Progenitor cell of endocrine pancreas (in vitro differentiated cells): Measurements from ENCODE around the gene ZSWIM4. TPM values are rescaled to one million over a fixed set of nuclear protein-coding genes. Genes with fewer than 3 reads are reported as not detected.
"Not testable (repeated sequence)": the region's sequence is repeated elsewhere in the genome, so short reads cannot be mapped to it uniquely, and the experiment has no call there.

ENCODE experiments used
- DNase-seq: peaks from one replicate; pipeline ENCODE4 v3.0.0; 2021; ENCODE audit warnings: low spot score; ENCODE audit not compliant: unreplicated experiment
- H3K27ac Mint-ChIP-seq: 2 replicates; pipeline ENCODE4 v1.8.0; 2021; ENCODE audit warnings: mild to moderate bottlenecking, moderate library complexity, mixed read lengths
- H3K27me3 Mint-ChIP-seq: 2 replicates; pipeline ENCODE4 v1.8.0; 2021; ENCODE audit warnings: mixed read lengths
- H3K36me3 Mint-ChIP-seq: 2 replicates; pipeline ENCODE4 v1.8.0; 2022; ENCODE audit warnings: mixed read lengths; ENCODE audit not compliant: insufficient read depth
- H3K4me1 Mint-ChIP-seq: 2 replicates; pipeline ENCODE4 v1.8.0; 2021; ENCODE audit warnings: low read depth, mixed read lengths
- H3K4me3 Mint-ChIP-seq: 2 replicates; pipeline ENCODE4 v1.8.0; 2021; ENCODE audit warnings: low read depth, mild to moderate bottlenecking, moderate library complexity, mixed read lengths
- H3K9me3 Mint-ChIP-seq: 2 replicates; pipeline ENCODE4 v1.8.0; 2021; ENCODE audit warnings: low read depth, mixed read lengths
- total RNA-seq: library from RNA; stranded (reverse); gene quantifications from 2 replicates; pipeline ENCODE4 v1.2.1, GENCODE V29; 2021
- TF ChIP-seq, protein P1 (sequence below): fragments of 200-600 bp; sonication (generic); IDR thresholded peaks from one replicate; pipeline ENCODE4 v1.5.0; 2021; ENCODE audit warnings: antibody characterized with exemption, mild to moderate bottlenecking; ENCODE audit not compliant: unreplicated experiment

ZSWIM4 gene
- total RNA-seq, 1 donor from 2014 or later, result 34.6 TPM

DNA sequence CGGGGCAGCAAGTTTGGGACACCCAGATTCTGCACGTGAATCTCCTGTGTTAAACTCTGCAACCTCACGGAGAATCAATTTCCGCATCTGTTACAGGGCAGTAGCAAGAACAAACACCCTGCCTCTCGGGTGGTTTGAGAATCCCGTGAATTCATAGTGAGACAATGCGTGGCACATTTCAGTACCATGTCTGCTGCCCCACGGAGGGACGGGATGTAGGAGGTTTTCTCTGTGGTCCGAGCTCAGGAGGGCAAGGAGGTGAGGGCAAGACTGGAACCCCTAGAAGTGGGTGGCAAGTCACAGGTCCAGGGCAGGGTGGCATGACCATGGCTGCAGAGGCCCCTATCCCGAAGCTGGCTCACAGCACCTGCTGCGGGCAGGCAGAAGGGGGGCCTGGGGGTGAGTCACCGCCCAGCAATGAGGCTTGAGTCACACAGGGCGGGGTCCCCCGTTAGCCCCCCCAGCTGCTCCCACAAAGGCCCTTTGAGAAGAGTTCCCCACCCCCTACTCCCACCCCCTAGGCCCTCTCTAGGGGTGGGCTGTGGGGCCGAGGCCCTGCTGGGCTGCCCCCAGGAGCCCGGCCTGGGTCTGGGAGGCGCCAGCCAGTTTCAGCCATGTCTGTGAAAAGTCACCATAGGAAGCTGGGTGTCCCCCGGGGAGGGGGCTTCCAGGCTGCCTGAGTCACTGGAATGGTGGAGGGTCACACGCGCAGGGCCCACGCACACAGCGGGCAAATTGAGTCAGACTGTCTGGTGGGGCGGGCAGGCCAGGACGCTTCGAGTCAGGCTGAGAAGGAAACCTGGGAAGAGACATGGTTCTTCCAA, 55.9 kb downstream of the ZSWIM4 start:
- Mint-ChIP-seq H3K27me3 (no peaks in the 10 kb centered on the region), H3K4me1 (peaks cover 19% of the 10 kb centered on the region), H3K9me3 (no peaks in the 10 kb centered on the region), H3K4me3 (peak overlapping the region; percentile 37), H3K27ac (peak overlapping the region; percentile 97), H3K36me3 (no peaks in the 10 kb centered on the region)
- no peak for DNase-seq
- TF ChIP-seq, protein P1, sequence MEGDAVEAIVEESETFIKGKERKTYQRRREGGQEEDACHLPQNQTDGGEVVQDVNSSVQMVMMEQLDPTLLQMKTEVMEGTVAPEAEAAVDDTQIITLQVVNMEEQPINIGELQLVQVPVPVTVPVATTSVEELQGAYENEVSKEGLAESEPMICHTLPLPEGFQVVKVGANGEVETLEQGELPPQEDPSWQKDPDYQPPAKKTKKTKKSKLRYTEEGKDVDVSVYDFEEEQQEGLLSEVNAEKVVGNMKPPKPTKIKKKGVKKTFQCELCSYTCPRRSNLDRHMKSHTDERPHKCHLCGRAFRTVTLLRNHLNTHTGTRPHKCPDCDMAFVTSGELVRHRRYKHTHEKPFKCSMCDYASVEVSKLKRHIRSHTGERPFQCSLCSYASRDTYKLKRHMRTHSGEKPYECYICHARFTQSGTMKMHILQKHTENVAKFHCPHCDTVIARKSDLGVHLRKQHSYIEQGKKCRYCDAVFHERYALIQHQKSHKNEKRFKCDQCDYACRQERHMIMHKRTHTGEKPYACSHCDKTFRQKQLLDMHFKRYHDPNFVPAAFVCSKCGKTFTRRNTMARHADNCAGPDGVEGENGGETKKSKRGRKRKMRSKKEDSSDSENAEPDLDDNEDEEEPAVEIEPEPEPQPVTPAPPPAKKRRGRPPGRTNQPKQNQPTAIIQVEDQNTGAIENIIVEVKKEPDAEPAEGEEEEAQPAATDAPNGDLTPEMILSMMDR, result no peak

DNA sequence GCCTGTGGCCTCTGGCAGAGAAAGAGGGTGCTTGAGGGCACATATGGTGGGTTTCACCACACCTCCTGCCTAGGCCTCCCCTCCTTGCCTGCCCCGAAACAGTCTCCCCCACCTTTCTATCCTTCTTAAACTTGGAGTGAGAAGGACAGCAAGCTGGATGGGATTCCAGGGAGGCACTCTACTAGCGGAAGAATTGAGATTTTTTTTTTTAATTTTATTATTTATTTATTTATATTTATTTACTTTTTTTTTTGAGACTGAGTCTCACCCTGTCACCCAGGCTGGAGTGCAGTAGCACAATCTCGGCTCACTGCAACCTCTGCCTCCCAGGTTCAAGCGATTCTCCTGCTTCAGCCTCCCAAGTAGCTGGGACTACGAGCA, 56.5 kb downstream of the ZSWIM4 start:
- H3K9me3 Mint-ChIP-seq, H3K36me3 Mint-ChIP-seq, DNase-seq, H3K4me3 Mint-ChIP-seq, H3K27me3 Mint-ChIP-seq: not testable (repeated sequence)
- Mint-ChIP-seq H3K4me1 (peaks cover 16% of the 10 kb centered on the region), H3K27ac (peak overlapping the region; percentile 97)

DNA sequence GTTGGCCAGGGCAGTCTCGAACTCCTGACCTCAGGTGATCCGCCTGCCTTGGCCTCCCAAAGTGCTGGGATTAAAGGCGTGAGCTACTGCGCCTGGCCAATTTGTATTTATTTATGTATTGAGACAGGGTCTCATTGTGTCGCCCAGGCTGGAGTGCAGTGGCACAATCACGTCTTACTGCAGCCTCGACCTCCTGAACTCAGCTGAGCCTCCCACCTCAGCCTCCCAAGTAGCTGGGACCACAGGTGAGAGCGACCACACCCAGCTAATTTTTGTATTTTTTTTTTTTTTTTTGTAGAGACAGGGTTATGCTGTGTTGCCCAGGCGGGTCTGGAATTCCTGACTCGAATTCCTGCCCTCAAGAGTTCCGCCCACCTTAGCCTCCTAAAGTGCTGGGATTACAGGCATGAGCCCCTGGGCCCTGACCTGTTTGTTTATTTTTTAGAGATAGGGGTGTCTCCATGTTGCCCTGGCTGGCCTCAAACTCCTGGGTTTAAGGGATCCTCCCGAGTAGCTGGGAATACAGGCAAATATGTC, 57.0 kb downstream of the ZSWIM4 start:
- H3K27ac Mint-ChIP-seq, result peak overlapping the region; percentile 29

DNA sequence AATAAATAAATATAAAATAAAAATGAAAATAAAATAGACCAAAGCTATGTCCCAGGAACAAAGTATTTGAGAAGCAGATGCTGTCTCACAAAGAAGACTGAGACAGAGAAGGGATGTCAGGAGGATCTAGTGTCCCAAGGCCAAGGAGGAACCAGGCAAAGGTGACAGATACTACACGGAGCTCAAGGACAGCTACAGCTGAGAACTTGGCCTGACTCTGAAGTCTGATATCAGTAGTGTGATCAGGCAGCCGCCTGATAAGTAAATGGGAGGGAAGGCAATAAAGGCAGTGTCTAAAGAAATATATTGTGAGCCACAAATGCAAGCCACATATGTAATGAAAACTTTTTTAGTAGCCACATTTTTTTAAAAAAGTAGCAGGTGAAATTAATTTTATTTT, 61.3 kb downstream of the ZSWIM4 start:
- peak overlapping the region; percentile 79 for H3K27ac Mint-ChIP-seq
- no peak for DNase-seq
- H3K36me3 Mint-ChIP-seq, result no peaks in the 10 kb centered on the region
- no peaks in the 10 kb centered on the region for H3K27me3 Mint-ChIP-seq
- no peaks in the 10 kb centered on the region for H3K9me3 Mint-ChIP-seq
- TF ChIP-seq, protein P1, result no peak
- no peak overlapping the region for H3K4me3 Mint-ChIP-seq
- H3K4me1 Mint-ChIP-seq, result peaks cover 8% of the 10 kb centered on the region

More for the DNA sequence above, 57.0 kb downstream of the ZSWIM4 start:
- DNase-seq, H3K27me3 Mint-ChIP-seq, H3K9me3 Mint-ChIP-seq, H3K4me3 Mint-ChIP-seq, H3K36me3 Mint-ChIP-seq: not testable (repeated sequence)
- H3K4me1 Mint-ChIP-seq, result peaks cover 15% of the 10 kb centered on the region

DNA sequence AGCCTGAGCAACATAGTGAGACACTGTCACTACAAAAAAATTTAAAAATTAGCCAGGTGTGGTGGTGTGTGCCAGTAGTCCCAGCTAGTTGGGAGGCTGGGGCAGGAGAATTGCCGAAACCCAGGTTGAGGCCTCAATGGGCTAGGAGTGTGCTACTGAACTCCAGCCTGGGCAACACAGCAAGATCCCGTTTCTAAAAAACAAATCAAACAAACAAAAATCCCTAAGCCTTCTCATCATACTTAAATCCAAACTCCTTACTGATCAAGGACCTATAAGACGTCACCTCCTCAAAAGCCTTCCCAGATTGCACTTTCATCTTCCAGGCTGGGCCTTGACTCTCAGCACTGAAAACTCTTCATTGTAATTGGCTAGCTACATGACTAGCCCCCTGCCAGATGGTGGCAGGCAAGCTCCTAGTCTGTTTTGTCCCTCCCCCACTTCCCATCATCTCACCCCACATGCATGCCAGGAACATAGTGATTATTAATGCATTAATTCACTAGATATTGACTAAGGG, 64.2 kb downstream of the ZSWIM4 start:
- Mint-ChIP-seq H3K4me1 (peaks cover 12% of the 10 kb centered on the region), H3K4me3 (no peak overlapping the region), H3K36me3 (no peaks in the 10 kb centered on the region), H3K9me3 (no peaks in the 10 kb centered on the region), H3K27ac (peak overlapping the region; percentile 89), H3K27me3 (no peaks in the 10 kb centered on the region)
- no peak for DNase-seq
- TF ChIP-seq, protein P1, result no peak

DNA sequence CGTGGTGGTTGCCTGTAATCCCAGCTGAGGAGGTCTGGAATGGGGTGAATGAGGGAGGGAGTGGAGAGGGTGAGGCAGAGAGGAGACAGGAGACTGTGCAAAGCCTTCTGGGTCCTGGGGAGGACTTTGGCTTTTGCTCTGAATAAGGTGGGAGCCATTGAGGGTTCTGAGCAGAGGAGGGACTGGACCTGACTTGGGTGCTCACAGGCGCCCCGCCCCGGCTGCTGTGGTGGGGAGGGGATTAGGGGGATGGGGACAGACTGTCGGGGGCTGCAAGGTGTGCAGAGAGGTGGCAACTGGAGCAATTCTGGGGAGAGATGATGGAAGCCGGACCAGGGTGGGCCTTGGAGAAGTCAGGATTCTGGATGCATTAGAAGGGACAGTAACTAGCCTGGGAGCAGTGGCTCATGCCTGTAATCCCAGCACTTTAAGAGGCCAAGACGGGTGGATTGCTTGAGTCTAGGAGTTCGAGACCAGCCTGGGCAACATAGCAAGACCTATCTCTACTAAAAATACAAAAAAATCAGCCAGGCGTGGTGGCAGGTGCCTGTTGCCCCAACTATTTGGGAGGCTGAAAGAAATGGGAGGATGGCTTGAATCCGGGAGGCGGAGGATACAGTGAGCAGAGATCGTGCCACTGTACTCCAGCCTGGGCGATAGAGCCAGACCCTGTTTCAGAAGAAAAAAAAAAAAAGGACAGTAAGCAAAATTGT, 65.6 kb downstream of the ZSWIM4 start:
- TF ChIP-seq, protein P1, result no peak
- Mint-ChIP-seq H3K4me3 (no peak overlapping the region), H3K9me3 (no peaks in the 10 kb centered on the region), H3K36me3 (no peaks in the 10 kb centered on the region), H3K27ac (no peak overlapping the region), H3K27me3 (no peaks in the 10 kb centered on the region), H3K4me1 (peaks cover 14% of the 10 kb centered on the region)
- no peak for DNase-seq
